Natural killer cell (primary cell): ENCODE measurements around the gene HOXD10. TPM values are rescaled to one million over a fixed set of nuclear protein-coding genes. Genes with fewer than 3 reads are reported as not detected.

Source experiments
- ATAC-seq, 3 donors: fragments of 150-1000 bp in 2 of 3; fragments of 200-7000 bp in 1 of 3; cut with Tn5 transposase; 1 replicate in 1 of 3; 2 replicates in 2 of 3; pipeline ENCODE4 v1.10.0; 2021; ENCODE audit warnings: mild to moderate bottlenecking in 2 of 3, moderate library complexity in 2 of 3
- DNase-seq, 2 donors: peaks; one replicate each; pipeline versions ENCODE4 v3.0.0 to v3.0.0-alpha.2; 2013 to 2021; ENCODE audit warnings: mixed read lengths in 1 of 2
- H3K27ac ChIP-seq: one replicate; pipeline ENCODE4 v1.5.1; 2013; ENCODE audit warnings: mild to moderate bottlenecking, low read length
- H3K27me3 ChIP-seq: one replicate; pipeline ENCODE4 v1.6.1; 2013; ENCODE audit warnings: low read length; ENCODE audit not compliant: control insufficient read depth, insufficient read depth
- H3K36me3 ChIP-seq: one replicate; pipeline ENCODE4 v1.6.1; 2013; ENCODE audit warnings: low read length; ENCODE audit not compliant: control insufficient read depth, insufficient read depth
- H3K4me1 ChIP-seq: one replicate; pipeline ENCODE4 v1.6.1; 2013; ENCODE audit warnings: low read length; ENCODE audit not compliant: control insufficient read depth, insufficient read depth
- H3K4me3 ChIP-seq: one replicate; pipeline ENCODE4 v1.5.1; 2013; ENCODE audit warnings: low read length
- H3K9me3 ChIP-seq: one replicate; pipeline ENCODE4 v1.6.1; 2013; ENCODE audit warnings: low read length; ENCODE audit not compliant: control insufficient read depth, insufficient read depth
- H3K27ac Mint-ChIP-seq, 2 donors: one replicate each; pipeline ENCODE4 v1.8.0; 2022; ENCODE audit warnings: mild to moderate bottlenecking in 2 of 2, mixed read lengths in 2 of 2, moderate library complexity in 1 of 2
- H3K27me3 Mint-ChIP-seq, 2 donors: one replicate each; pipeline ENCODE4 v1.8.0; 2022; ENCODE audit warnings: low read depth in 2 of 2, mixed read lengths in 2 of 2
- H3K36me3 Mint-ChIP-seq: one replicate; pipeline ENCODE4 v1.8.0; 2022; ENCODE audit warnings: mixed read lengths
- H3K4me1 Mint-ChIP-seq, 2 donors: one replicate each; pipeline ENCODE4 v1.8.0; 2022; ENCODE audit warnings: mixed read lengths in 2 of 2
- H3K4me3 Mint-ChIP-seq: one replicate; pipeline ENCODE4 v1.8.0; 2022; ENCODE audit warnings: mild to moderate bottlenecking, moderate library complexity, mixed read lengths
- H3K9me3 Mint-ChIP-seq, 2 donors: one replicate each; pipeline ENCODE4 v1.8.0; 2022; ENCODE audit warnings: mixed read lengths in 2 of 2
- CTCF ChIP-seq: fragments of 200-600 bp; IDR thresholded peaks from one replicate; pipeline ENCODE4 v1.8.0; 2022; ENCODE audit warnings: antibody characterized with exemption
- WGBS: methylation state at CpG from one replicate; pipeline ENCODE4 v1.1.7; 2013; ENCODE audit warnings: missing lambda C conversion rate; ENCODE audit not compliant: insufficient coverage; 5-methylcytosine and 5-hydroxymethylcytosine counted together
- intact Hi-C: fragments of 100-400 bp; cut with micrococcal nuclease; formaldehyde crosslinking; loops from one replicate; pipeline ENCODE4 v1.14.2; 2022
- total RNA-seq, 4 donors: library from RNA; stranded (reverse); fragments of 120-200 nt in 1 of 4; gene quantifications; one replicate each; pipeline versions ENCODE4 v1.2.3 to v1.2.4, GENCODE V29; 2013 to 2022

The HOXD10 gene
- total RNA-seq, 3 donors from 2014 or later (not counting 1 experiment from before 2014, with no cell fraction given): not detected

DNA sequence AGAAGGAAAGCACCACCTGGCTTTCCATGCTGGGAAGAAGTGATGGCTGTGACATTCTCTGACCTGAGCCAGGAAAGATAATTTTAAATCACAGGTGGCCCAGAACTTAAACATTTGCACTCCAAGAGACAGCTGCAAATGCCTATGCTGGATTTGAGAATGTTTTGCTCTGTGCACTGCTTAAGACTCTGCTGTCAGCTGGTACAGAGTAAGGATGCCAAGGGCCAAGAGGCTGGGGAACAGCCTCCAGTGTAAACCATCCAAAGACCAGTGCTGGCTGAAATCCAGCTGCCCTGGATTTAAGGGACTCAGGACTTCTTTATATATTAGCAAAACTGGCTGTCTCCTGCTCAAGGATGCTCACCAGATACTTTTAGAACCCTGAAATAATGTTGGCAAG is 16.8 kb downstream of the HOXD10 start:
- H3K27ac ChIP-seq: no peak overlapping the region
- no peak for TF ChIP-seq CTCF
- H3K36me3 Mint-ChIP-seq: peaks cover 37% of the 10 kb centered on the region
- no peak overlapping the region for H3K4me3 Mint-ChIP-seq
- peaks cover 79% of the 10 kb centered on the region for H3K27me3 ChIP-seq
- H3K4me1 Mint-ChIP-seq: peaks cover 32 to 41% of the 10 kb centered on the region in 2 donors
- peaks cover 35% of the 10 kb centered on the region for H3K4me1 ChIP-seq
- H3K4me3 ChIP-seq: no peak overlapping the region
- no peak overlapping the region for H3K27ac Mint-ChIP-seq
- intact Hi-C loops: loop anchor here (5.0 kb wide), 1 partner anchor 419 kb away; no protein-coding TSS in a partner anchor
- H3K9me3 Mint-ChIP-seq: peaks cover 0 to 2% of the 10 kb centered on the region in 2 donors
- no peak for ATAC-seq
- peaks cover 69 to 80% of the 10 kb centered on the region in 2 donors for H3K27me3 Mint-ChIP-seq
- no peaks in the 10 kb centered on the region for H3K36me3 ChIP-seq
- H3K9me3 ChIP-seq: peaks cover 6% of the 10 kb centered on the region
- DNase-seq: no peak

GRCh38 chr2:176134035-176134434 is 17.5 kb downstream of the HOXD10 start:
- no peak overlapping the region for H3K27ac Mint-ChIP-seq
- ATAC-seq (no peak), DNase-seq (no peak)
- H3K27ac ChIP-seq: no peak overlapping the region
- no peak overlapping the region for H3K4me3 ChIP-seq
- H3K36me3 Mint-ChIP-seq: peaks cover 41% of the 10 kb centered on the region
- peaks cover 13% of the 10 kb centered on the region for H3K9me3 ChIP-seq
- no peaks in the 10 kb centered on the region for H3K36me3 ChIP-seq
- TF ChIP-seq CTCF: no peak
- 47% methylated on average over 4 of the region's 4 CpGs for WGBS
- no peak overlapping the region for H3K4me3 Mint-ChIP-seq
- peaks cover 0 to 5% of the 10 kb centered on the region in 2 donors for H3K9me3 Mint-ChIP-seq
- H3K27me3 Mint-ChIP-seq: peaks cover 69 to 80% of the 10 kb centered on the region in 2 donors
- peaks cover 79% of the 10 kb centered on the region for H3K27me3 ChIP-seq
- H3K4me1 ChIP-seq: peaks cover 31% of the 10 kb centered on the region
- peaks cover 38 to 39% of the 10 kb centered on the region in 2 donors for H3K4me1 Mint-ChIP-seq
- intact Hi-C loops: loop anchor here (5.0 kb wide), 1 partner anchor 418 kb away; no protein-coding TSS in a partner anchor

GRCh38 chr2:176135035-176135440 is 18.5 kb downstream of the HOXD10 start:
- H3K4me1 Mint-ChIP-seq: peaks cover 42 to 43% of the 10 kb centered on the region in 2 donors
- no peak for ATAC-seq
- H3K4me3 ChIP-seq: no peak overlapping the region
- intact Hi-C loops: no loop called here
- H3K27ac ChIP-seq: no peak overlapping the region
- peaks cover 30% of the 10 kb centered on the region for H3K4me1 ChIP-seq
- H3K27me3 ChIP-seq: peaks cover 83% of the 10 kb centered on the region
- H3K27me3 Mint-ChIP-seq: peaks cover 76 to 84% of the 10 kb centered on the region in 2 donors
- no peak for TF ChIP-seq CTCF
- no peak overlapping the region for H3K27ac Mint-ChIP-seq
- DNase-seq: no peak
- H3K36me3 Mint-ChIP-seq: peaks cover 45% of the 10 kb centered on the region
- H3K9me3 ChIP-seq: peaks cover 18% of the 10 kb centered on the region
- H3K4me3 Mint-ChIP-seq: no peak overlapping the region
- H3K36me3 ChIP-seq: no peaks in the 10 kb centered on the region
- H3K9me3 Mint-ChIP-seq: peaks cover 0 to 8% of the 10 kb centered on the region in 2 donors
